H1 (cell line): ENCODE results near the gene SLC47A2. TPM values are rescaled to one million over a fixed set of nuclear protein-coding genes. Genes with fewer than 3 reads are reported as not detected.

ENCODE experiments used
- CTCF ChIA-PET: fragments of 300-600 bp; sonication (Branson Sonifier 250); formaldehyde crosslinking; loops from one replicate; lab custom pipeline; 2021; ENCODE audit not compliant: partially characterized antibody; lab: Charles Lee
- POLR2A ChIA-PET: fragments of 300-600 bp; sonication (Branson Sonifier 250); formaldehyde crosslinking; loops from one replicate; lab custom pipeline; 2021; ENCODE audit warnings: inconsistent platforms; ENCODE audit not compliant: partially characterized antibody; lab: Charles Lee
- DNase-seq, 2 experiments: peaks; one replicate each; pipeline versions ENCODE4 v3.0.0 to v3.0.0-alpha.2; 2010 to 2022; ENCODE audit warnings: low spot score in 2 of 2, low read depth in 1 of 2, mixed read lengths in 1 of 2
- FAIRE-seq: peaks from 2 replicates; lab custom pipeline; 2011; peaks lifted over from hg19 to GRCh38; lab: Jason Lieb, UNC
- H2AFZ ChIP-seq: 2 replicates; pipeline ENCODE4 v1.8.1; 2012; ENCODE audit warnings: low read length, inconsistent platforms
- H2AK5ac ChIP-seq: 2 replicates; pipeline ENCODE4 v1.6.1; 2013; ENCODE audit warnings: low read depth, low read length
- H2BK120ac ChIP-seq: replicated peaks from 2 replicates; pipeline ENCODE3; 2013; ENCODE audit warnings: low read depth, low read length, inconsistent platforms
- H2BK12ac ChIP-seq: 2 replicates; pipeline ENCODE4 v1.6.1; 2013; ENCODE audit warnings: low read depth, low read length
- H2BK15ac ChIP-seq: 2 replicates; pipeline ENCODE4 v1.6.1; 2013; ENCODE audit warnings: low read length
- H2BK20ac ChIP-seq: 2 replicates; pipeline ENCODE4 v1.6.1; 2013; ENCODE audit warnings: low read length
- H2BK5ac ChIP-seq: 2 replicates; pipeline ENCODE4 v1.6.1; 2013; ENCODE audit warnings: low read depth, low read length
- H3K14ac ChIP-seq: 2 replicates; pipeline ENCODE4 v1.6.1; 2013; ENCODE audit warnings: inconsistent platforms; ENCODE audit not compliant: insufficient read length
- H3K18ac ChIP-seq: 2 replicates; pipeline ENCODE4 v1.6.1; 2013; ENCODE audit warnings: low read length; ENCODE audit errors: extremely low read depth
- H3K23ac ChIP-seq: 2 replicates; pipeline ENCODE4 v1.6.1; 2013; ENCODE audit warnings: inconsistent platforms; ENCODE audit not compliant: insufficient read length
- H3K23me2 ChIP-seq: 2 replicates; pipeline ENCODE4 v1.6.1; 2013; ENCODE audit warnings: low read depth, low read length
- H3K27ac ChIP-seq: 2 replicates; pipeline ENCODE4 v1.6.1; 2011; ENCODE audit warnings: low read depth, low read length, inconsistent platforms
- H3K27me3 ChIP-seq, 4 experiments: replicated peaks in 1 of 4; 1 replicate in 1 of 4; 2 replicates in 3 of 4; pipeline versions ENCODE4 v1.6.1 to v1.8.1; 2011 to 2013; ENCODE audit warnings: low read length in 3 of 4, mild to moderate bottlenecking in 3 of 4, inconsistent platforms in 2 of 4, mixed read lengths in 2 of 4, moderate library complexity in 1 of 4; ENCODE audit not compliant: control insufficient read depth in 3 of 4, insufficient read depth in 3 of 4; ENCODE audit errors: extremely low read depth in 1 of 4
- H3K36me3 ChIP-seq, 4 experiments: 2 replicates each; pipeline versions ENCODE4 v1.6.1 to v1.8.1; 2011 to 2013; ENCODE audit warnings: mild to moderate bottlenecking in 4 of 4, low read length in 3 of 4, moderate library complexity in 2 of 4, control low read depth in 1 of 4, inconsistent platforms in 1 of 4; ENCODE audit not compliant: insufficient read depth in 4 of 4, control insufficient read depth in 2 of 4
- H3K4ac ChIP-seq: replicated peaks from 2 replicates; pipeline ENCODE3; 2013; ENCODE audit warnings: low read length, low read depth, mixed read lengths, inconsistent platforms; ENCODE audit not compliant: insufficient read length
- H3K4me1 ChIP-seq, 4 experiments: replicated peaks in 1 of 4; 1 replicate in 1 of 4; 2 replicates in 3 of 4; pipeline versions ENCODE4 v1.6.1 to v1.8.1; 2011 to 2013; ENCODE audit warnings: low read length in 3 of 4, inconsistent platforms in 2 of 4, mixed read lengths in 1 of 4; ENCODE audit not compliant: insufficient read depth in 4 of 4, control insufficient read depth in 3 of 4
- H3K4me2 ChIP-seq, 2 experiments: 2 replicates each; pipeline versions ENCODE4 v1.6.1 to v1.8.1; 2011 to 2013; ENCODE audit warnings: low read depth in 2 of 2, low read length in 2 of 2, control low read depth in 1 of 2, inconsistent platforms in 1 of 2, mild to moderate bottlenecking in 1 of 2; ENCODE audit not compliant: insufficient read depth in 1 of 2
- H3K4me3 ChIP-seq, 4 experiments: fragments of 200-600, 300-600 bp in 1 of 4; sonication (generic), shearing (Covaris generic), sonication (Bioruptor Twin) in 1 of 4; 2 replicates each; pipeline versions ENCODE4 v1.5.1 to v1.8.1; 2011 to 2016; ENCODE audit warnings: low read length in 4 of 4, low read depth in 3 of 4, control low read depth in 2 of 4, inconsistent platforms in 2 of 4, mild to moderate bottlenecking in 2 of 4, mixed read lengths in 1 of 4, moderate library complexity in 1 of 4; ENCODE audit not compliant: insufficient read depth in 2 of 4; ENCODE audit errors: extremely low read depth in 1 of 4
- H3K56ac ChIP-seq: replicated peaks from 2 replicates; pipeline ENCODE3; 2013; ENCODE audit warnings: low read depth, mild to moderate bottlenecking, mixed read lengths, low read length, inconsistent platforms; ENCODE audit not compliant: insufficient read length
- H3K79me1 ChIP-seq: 2 replicates; pipeline ENCODE4 v1.6.1; 2013; ENCODE audit warnings: low read depth, low read length, control low read depth
- H3K79me2 ChIP-seq, 2 experiments: 2 replicates each; pipeline versions ENCODE4 v1.6.1 to v1.8.1; 2012 to 2013; ENCODE audit warnings: low read length in 2 of 2, mild to moderate bottlenecking in 2 of 2, inconsistent platforms in 1 of 2; ENCODE audit not compliant: insufficient read depth in 2 of 2, control insufficient read depth in 1 of 2
- H3K9ac ChIP-seq, 4 experiments: replicated peaks in 1 of 4; 1 replicate in 1 of 4; 2 replicates in 3 of 4; pipeline versions ENCODE4 v1.6.1 to v1.8.1; 2011 to 2013; ENCODE audit warnings: low read depth in 3 of 4, low read length in 3 of 4, control low read depth in 2 of 4, mild to moderate bottlenecking in 2 of 4, moderate library complexity in 2 of 4, inconsistent platforms in 1 of 4; ENCODE audit errors: extremely low read depth in 1 of 4
- H3K9me3 ChIP-seq, 2 experiments: 2 replicates each; pipeline versions ENCODE4 v1.6.1 to v1.8.1; 2012 to 2013; ENCODE audit warnings: mild to moderate bottlenecking in 2 of 2, moderate library complexity in 2 of 2, control low read depth in 1 of 2, inconsistent platforms in 1 of 2, low read depth in 1 of 2, low read length in 1 of 2, mixed read lengths in 1 of 2; ENCODE audit not compliant: insufficient read depth in 2 of 2
- H4K20me1 ChIP-seq, 2 experiments: replicated peaks in 1 of 2; 2 replicates each; pipeline versions ENCODE3 to v1.8.1; 2011 to 2013; ENCODE audit warnings: inconsistent platforms in 2 of 2, low read length in 2 of 2, mild to moderate bottlenecking in 1 of 2; ENCODE audit not compliant: insufficient read depth in 2 of 2, control insufficient read depth in 1 of 2
- H4K5ac ChIP-seq: 2 replicates; pipeline ENCODE4 v1.6.1; 2013; ENCODE audit warnings: low read length, low read depth, mixed read lengths, inconsistent platforms; ENCODE audit not compliant: insufficient read length
- H4K8ac ChIP-seq: 2 replicates; pipeline ENCODE4 v1.8.0; 2013; ENCODE audit warnings: mild to moderate bottlenecking, moderate library complexity, low read length, inconsistent platforms; ENCODE audit not compliant: insufficient read depth; ENCODE audit errors: extremely low read depth
- H4K91ac ChIP-seq: replicated peaks from 2 replicates; pipeline ENCODE3; 2013; ENCODE audit warnings: low read length, mixed read lengths, inconsistent platforms; ENCODE audit not compliant: insufficient read length
- BRCA1 ChIP-seq: IDR thresholded peaks from 2 replicates; pipeline ENCODE4 v1.6.1; 2012; ENCODE audit warnings: low read depth, low read length, improper control_type of control experiment
- CHD1 ChIP-seq: IDR thresholded peaks from 2 replicates; pipeline ENCODE4 v1.6.1; 2012; ENCODE audit warnings: low read depth, low read length, improper control_type of control experiment
- NANOG ChIP-seq: IDR thresholded peaks from 2 replicates; pipeline ENCODE4 v1.6.1; 2011; ENCODE audit warnings: low read length, low read depth, mild to moderate bottlenecking, inconsistent platforms; ENCODE audit not compliant: insufficient read depth, poor library complexity, severe bottlenecking
- RFX5 ChIP-seq: IDR thresholded peaks from 2 replicates; pipeline ENCODE4 v1.6.1; 2011; ENCODE audit warnings: low read depth, low read length, improper control_type of control experiment, borderline replicate concordance
- SRF ChIP-seq: IDR thresholded peaks from 2 replicates; pipeline ENCODE4 v1.6.1; 2011; ENCODE audit warnings: mild to moderate bottlenecking, low read depth, low read length, moderate library complexity
- WGBS, 2 experiments: shearing (Covaris generic) in 1 of 2; methylation state at CpG; one replicate each; pipeline versions ENCODE4 v1.1.6 to v1.1.7; 2013 to 2015; ENCODE audit warnings: low lambda C conversion rate in 2 of 2, mixed read lengths in 2 of 2, inconsistent platforms in 1 of 2, low coverage in 1 of 2, missing lambda C conversion rate in 1 of 2; ENCODE audit not compliant: insufficient replicate concordance in 2 of 2, insufficient coverage in 1 of 2, insufficient read length in 1 of 2; ENCODE audit errors: extremely low coverage in 1 of 2, missing lambda C conversion rate in 1 of 2; 5-methylcytosine and 5-hydroxymethylcytosine counted together
- polyA plus RNA-seq, 7 experiments: library from polyadenylated mRNA; depleted of rRNA in 3 of 7; stranded (reverse) in 5 of 7; unstranded in 2 of 7; fragments of >200 nt in 5 of 7; fragments of 200-250 nt in 2 of 7; gene quantifications; 1 replicate in 5 of 7; 2 replicates in 1 of 7; 4 replicates in 1 of 7; pipeline versions ENCODE4 v1.2.1 to v1.2.3, GENCODE V29; 2011 to 2013; ENCODE audit warnings: missing spikeins in 2 of 7, mixed read lengths in 2 of 7
- total RNA-seq: library from RNA; stranded (reverse); fragmentation: NEBNext Ultra II Directional; extraction: Animal tissue kit (Norgen Biotek cat#: 25700); gene quantifications from 2 replicates; pipeline ENCODE4 v1.2.1, GENCODE V29; 2021

The SLC47A2 gene
- total and polyA plus RNA-seq, 2 of the 8 experiments (the other 6 are each of a cell fraction or from before 2014, with no cell fraction given) = not detected

DNA sequence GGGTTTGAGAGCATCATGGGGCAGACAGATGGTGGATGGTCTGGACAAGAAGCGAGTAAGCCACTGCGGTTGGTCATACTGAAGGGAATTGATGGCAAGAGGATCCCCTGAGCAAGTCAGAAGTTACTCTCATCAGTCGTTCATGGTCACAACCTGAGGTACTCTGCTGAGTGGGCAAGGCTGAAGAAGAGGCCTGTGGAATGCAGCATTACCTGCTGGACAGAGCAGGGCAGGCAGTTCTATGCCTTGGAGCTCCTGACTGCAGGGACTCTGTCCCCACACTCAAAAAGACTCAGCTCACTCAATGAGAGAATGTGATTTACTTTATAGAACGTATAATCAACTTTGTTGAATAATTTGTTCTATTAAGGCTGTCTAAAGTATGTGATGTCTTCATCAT, 39.5 kb downstream of the SLC47A2 start:
- Histone ChIP-seq H4K20me1 (peaks cover 0 to 2% of the 10 kb centered on the region in 2 experiments), H2BK15ac (no peak overlapping the region), H3K4me2 (no peak overlapping the region), H4K5ac (no peak overlapping the region), H3K14ac (no peak overlapping the region), H2BK12ac (no peak overlapping the region), H3K18ac (no peak overlapping the region), H3K27ac (no peak overlapping the region), H2AFZ (no peak overlapping the region), H2BK120ac (no peak overlapping the region), H3K79me2 (no peaks in the 10 kb centered on the region), H4K8ac (no peak overlapping the region), H3K36me3 (peaks cover 5 to 63% (median 26%) of the 10 kb centered on the region in 4 experiments; a peak in 7 of 8 replicates), H3K79me1 (no peaks in the 10 kb centered on the region; the same call in 1 of the 2 replicates), H3K4me3 (no peak overlapping the region), H3K9ac (no peak overlapping the region), H2BK20ac (no peak overlapping the region), H3K27me3 (no peaks in the 10 kb centered on the region; a peak in 1 of 7 replicates), H2BK5ac (no peak overlapping the region), H3K9me3 (peaks cover 29 to 42% of the 10 kb centered on the region in 2 experiments), H3K4ac (no peak overlapping the region), H3K56ac (no peak overlapping the region), H2AK5ac (no peak overlapping the region), H3K23me2 (no peaks in the 10 kb centered on the region), H3K23ac (no peak overlapping the region), H3K4me1 (no peaks in the 10 kb centered on the region), H4K91ac (no peak overlapping the region)
- no peak for TF ChIP-seq SRF
- no peak for TF ChIP-seq CHD1
- TF ChIP-seq BRCA1 = no peak
- TF ChIP-seq NANOG = no peak
- TF ChIP-seq RFX5 = no peak
- WGBS, 2 experiments = 93% methylated on average over 4 of the region's 4 CpGs; no CpG with 5 or more reads in 1 of the 2 experiments
- DNase-seq (no peak), FAIRE-seq (no peak)
- POLR2A ChIA-PET = no interaction called here
- CTCF ChIA-PET = interaction anchor here (1.0 kb wide), 1 partner anchor 68 kb away, joined by 3 read pairs; no protein-coding TSS in a partner anchor
